ENCODE data around the gene IRGQ.

The IRGQ gene

DNA sequence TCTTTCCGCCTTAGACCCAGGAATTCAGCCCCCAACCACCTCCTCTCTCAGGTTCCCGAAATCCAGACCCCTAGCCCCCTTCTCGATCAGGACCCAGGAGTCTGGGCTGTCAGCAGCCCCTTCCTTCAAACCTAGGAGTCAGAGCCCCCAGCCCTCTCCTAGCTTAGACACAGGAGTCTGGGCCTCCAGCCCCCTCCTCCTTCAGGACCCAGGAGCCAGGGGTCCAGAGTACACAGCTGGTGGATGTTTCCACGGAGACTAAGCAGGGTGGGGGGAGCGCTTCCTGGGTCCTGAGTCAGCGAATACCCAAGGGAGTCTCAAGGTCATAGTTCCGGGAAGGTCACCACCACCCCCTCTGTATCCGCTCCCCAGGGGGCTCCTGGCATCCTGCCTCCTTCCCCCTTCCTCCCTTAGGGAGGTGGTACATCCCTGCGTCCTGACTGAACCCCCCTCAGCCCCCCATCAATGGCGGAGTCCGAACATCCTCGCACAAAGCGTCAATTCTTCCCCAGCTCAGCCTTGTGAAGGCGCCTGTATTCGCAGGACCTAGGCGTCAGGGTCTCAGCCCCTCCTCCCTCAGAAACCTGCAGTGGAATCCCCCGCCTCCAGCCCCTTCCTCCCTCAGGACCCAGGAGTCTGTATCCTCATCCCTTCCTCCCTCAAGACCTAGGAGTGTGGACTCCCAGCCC lies 39.1 kb upstream of the IRGQ start:
- DNase-seq (ENCODE audit: low read depth in 1 of 2, low spot score in 1 of 2): no peak
- in situ Hi-C loops (cut with HindIII; ENCODE audit: low pct_unique_long_range_greater_than_20kb, low sequenced_read_pairs): no loop called here
- no peak for TF ChIP-seq JUND (IDR thresholded peaks at IDR 0.05; ENCODE audit: low read depth)

DNA sequence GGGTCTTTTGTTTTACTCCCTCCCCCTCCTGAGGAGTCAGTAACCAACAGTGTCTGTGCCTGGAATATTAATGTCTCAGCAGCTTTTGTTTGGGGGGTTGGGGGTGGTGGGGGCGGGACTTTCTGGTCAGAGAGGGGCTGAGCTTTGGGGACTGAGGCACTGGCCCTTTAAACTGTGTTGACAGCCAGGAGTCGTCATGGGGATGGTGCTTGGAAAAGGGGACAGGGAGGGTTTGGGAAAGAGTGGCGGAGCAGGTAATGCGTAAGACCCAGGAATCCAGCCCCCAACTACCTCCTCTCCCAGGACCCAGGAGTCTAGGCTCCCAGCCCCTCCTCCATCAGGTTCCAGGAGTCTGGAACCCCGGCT lies 38.6 kb upstream of the IRGQ start:
- TF ChIP-seq JUND (IDR thresholded peaks at IDR 0.05; ENCODE audit: low read depth): no peak
- no peak for DNase-seq (ENCODE audit: low read depth in 1 of 2, low spot score in 1 of 2)
- in situ Hi-C loops (cut with HindIII; ENCODE audit: low pct_unique_long_range_greater_than_20kb, low sequenced_read_pairs): no loop called here

DNA sequence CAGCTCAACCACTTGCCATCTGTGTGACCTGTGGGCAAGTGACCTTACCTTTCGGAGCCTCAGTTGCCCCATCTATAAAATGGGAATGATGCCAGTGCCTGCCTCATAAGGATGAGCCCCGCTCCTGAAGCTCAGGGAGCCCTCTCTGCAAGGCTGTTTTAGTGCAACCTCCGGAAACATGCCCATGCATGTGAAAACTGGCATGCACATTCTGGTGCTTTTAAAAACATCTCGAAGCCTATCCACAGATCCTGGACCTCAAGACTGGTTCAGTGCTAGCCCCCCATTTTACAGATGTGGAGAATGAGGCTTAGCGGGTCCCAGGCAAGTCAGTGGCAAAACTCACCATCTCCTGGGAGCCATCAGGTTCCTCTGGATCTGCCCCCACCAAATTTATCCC lies 38.1 kb upstream of the IRGQ start:
- in situ Hi-C loops (cut with HindIII; ENCODE audit: low pct_unique_long_range_greater_than_20kb, low sequenced_read_pairs): no loop called here
- no peak for DNase-seq (ENCODE audit: low read depth in 1 of 2, low spot score in 1 of 2)
- no peak for TF ChIP-seq JUND (IDR thresholded peaks at IDR 0.05; ENCODE audit: low read depth)

DNA sequence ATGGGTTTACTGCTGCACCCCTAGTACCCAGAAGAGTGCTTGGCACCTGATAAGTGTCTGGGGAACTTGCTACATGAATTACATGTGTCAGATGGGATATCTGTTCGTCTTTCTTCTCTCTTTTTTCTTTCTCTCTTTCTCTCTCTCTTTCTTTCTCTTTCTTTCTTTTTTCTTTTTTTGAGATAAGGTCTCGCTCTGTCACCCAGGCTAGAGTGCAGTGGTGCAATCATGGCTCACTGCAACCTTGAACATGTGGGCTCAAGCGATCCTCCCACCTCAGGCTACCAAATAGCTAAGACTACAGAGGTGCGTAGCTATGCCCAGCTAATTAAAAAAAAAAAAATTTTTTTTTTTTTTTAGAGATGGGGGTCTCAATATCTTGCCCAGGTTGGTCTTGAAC lies 37.6 kb upstream of the IRGQ start:
- no peak for TF ChIP-seq JUND (IDR thresholded peaks at IDR 0.05; ENCODE audit: low read depth)
- in situ Hi-C loops (cut with HindIII; ENCODE audit: low pct_unique_long_range_greater_than_20kb, low sequenced_read_pairs): no loop called here
- no peak for DNase-seq (ENCODE audit: low read depth in 1 of 2, low spot score in 1 of 2)

DNA sequence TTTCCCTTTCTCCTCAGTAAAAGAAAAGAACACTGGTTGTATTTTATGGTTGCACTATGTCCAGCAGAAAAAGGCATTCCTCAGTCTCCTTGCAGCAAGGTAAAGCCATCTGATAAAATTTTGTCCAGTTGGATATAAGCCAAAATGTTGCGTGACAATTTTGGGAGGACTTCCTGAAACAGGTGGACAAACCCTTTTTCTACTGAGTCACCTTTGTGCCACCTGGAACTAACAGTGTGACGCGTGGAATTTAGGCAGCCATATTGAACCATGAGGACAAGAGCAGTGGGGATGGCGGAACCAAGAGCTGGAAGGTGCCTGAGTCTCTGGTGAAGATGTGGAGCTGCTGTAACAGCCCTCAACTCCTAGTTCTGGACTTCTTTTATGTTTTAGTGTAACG lies 35.6 kb upstream of the IRGQ start:
- DNase-seq (ENCODE audit: low read depth in 1 of 2, low spot score in 1 of 2): no peak
- no peak for TF ChIP-seq JUND (IDR thresholded peaks at IDR 0.05; ENCODE audit: low read depth)
- in situ Hi-C loops (cut with HindIII; ENCODE audit: low pct_unique_long_range_greater_than_20kb, low sequenced_read_pairs): no loop called here

DNA sequence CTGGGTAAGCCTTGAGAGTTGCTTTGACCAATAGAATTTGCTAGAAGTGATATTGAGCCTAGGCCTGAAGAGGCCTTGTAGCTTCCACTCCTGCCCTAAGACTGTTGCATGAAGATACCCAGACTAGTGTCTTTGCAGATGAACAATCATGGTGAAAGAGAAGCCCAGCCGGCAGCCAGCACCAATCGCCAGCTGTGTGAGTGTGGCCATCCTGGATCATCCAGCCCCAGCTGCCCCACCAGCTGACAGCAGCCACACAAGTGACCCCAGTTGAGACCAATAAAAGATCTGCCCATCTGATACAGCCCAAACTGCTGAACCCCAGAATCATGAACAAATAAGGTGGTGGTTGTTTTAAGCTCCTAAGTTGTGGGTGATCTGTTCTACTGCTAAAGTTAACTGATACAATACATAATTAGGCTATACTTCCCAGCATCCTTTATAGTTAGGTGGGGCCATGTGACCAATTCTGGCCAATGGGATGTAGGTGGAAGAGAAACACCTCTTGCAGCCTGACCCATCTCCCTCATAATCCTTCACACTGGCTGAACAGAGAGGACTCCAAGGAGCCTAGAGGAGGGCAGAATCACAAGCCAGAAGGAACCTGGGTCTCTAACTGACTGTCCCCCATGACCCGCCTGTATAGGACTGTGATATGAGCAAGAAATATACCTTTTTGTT lies 32.9 kb upstream of the IRGQ start:
- in situ Hi-C loops (cut with HindIII; ENCODE audit: low pct_unique_long_range_greater_than_20kb, low sequenced_read_pairs): no loop called here
- no peak for TF ChIP-seq JUND (IDR thresholded peaks at IDR 0.05; ENCODE audit: low read depth)
- DNase-seq (ENCODE audit: low read depth in 1 of 2, low spot score in 1 of 2): no peak

DNA sequence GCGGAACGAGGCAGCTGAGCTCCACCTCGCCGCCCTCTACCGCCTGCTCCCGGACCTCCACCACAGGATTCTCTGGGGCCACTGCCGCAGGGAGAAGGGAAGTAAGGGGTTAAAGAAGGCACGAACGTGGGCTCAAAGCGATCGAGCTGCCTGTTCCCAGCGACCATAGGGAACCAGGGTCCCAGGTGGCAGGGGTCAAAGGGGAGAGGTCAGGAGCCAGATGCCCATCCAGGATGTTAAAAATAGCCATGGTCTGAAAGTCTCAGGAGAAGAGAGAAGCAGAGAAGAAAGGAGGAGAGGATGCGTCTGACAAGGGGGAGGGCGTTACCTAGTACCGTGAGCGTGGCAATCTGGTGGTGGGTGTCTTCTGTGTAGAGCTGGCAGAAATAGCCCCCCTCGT lies 30.9 kb upstream of the IRGQ start:
- in situ Hi-C loops (cut with HindIII; ENCODE audit: low pct_unique_long_range_greater_than_20kb, low sequenced_read_pairs): no loop called here
- DNase-seq (ENCODE audit: low read depth in 1 of 2, low spot score in 1 of 2): no peak
- TF ChIP-seq JUND (IDR thresholded peaks at IDR 0.05; ENCODE audit: low read depth): no peak

DNA sequence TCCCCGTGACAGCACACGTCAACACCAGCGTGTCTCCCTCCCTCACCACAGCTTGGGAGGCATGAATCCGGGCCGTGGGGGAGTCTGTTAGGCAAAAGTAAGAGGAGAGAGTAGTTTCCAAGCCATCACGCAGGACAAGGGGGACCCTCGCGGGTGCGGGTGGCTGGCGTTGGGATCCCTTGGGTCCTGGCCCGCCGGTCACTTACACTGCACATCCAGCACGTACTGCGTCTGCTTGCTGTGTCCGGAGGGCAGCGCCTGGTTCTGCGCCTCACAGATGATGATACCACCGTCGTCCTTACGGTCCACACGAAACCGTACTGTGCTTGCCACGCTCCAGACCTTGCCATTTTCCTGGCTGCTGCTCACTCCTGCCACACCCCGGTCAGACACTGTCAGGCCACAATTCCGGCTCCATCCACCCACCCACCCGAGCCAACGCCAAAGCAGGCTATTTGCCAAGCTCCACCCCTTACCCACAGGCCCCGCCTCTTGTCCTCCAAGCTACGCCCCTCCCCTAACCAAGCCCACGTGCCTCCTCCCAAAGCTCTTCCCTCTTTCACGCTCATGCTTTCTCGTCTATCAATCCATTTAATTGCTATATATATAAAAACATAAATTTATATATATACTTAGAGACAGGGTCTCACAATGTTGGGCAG lies 30.1 kb upstream of the IRGQ start:
- in situ Hi-C loops (cut with HindIII; ENCODE audit: low pct_unique_long_range_greater_than_20kb, low sequenced_read_pairs): no loop called here
- no peak for TF ChIP-seq JUND (IDR thresholded peaks at IDR 0.05; ENCODE audit: low read depth)
- DNase-seq (ENCODE audit: low read depth in 1 of 2, low spot score in 1 of 2): peak in 1 of 2 experiments; percentile 25

DNA sequence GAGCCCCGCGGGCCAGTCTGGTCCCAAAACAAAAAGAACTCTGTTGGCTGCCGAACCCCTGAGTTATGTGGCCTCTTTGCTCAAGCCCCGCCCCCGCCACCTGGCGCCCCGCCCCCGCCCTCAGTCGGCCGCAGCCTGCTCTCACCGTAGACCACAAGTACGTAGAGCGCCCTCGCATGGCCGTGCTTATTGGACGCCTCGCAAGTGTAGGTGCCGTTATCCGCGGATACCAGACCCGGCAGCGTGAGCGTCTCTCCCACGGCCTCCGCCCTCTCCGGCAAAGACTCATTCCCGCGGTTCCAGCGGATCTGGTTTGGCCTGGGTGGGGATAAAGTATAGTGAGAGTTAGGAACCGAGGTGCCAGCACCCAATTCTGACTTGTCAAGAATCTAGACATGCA lies 29.0 kb upstream of the IRGQ start:
- DNase-seq (ENCODE audit: low read depth in 1 of 2, low spot score in 1 of 2): no peak
- no peak for TF ChIP-seq JUND (IDR thresholded peaks at IDR 0.05; ENCODE audit: low read depth)
- in situ Hi-C loops (cut with HindIII; ENCODE audit: low pct_unique_long_range_greater_than_20kb, low sequenced_read_pairs): no loop called here

DNA sequence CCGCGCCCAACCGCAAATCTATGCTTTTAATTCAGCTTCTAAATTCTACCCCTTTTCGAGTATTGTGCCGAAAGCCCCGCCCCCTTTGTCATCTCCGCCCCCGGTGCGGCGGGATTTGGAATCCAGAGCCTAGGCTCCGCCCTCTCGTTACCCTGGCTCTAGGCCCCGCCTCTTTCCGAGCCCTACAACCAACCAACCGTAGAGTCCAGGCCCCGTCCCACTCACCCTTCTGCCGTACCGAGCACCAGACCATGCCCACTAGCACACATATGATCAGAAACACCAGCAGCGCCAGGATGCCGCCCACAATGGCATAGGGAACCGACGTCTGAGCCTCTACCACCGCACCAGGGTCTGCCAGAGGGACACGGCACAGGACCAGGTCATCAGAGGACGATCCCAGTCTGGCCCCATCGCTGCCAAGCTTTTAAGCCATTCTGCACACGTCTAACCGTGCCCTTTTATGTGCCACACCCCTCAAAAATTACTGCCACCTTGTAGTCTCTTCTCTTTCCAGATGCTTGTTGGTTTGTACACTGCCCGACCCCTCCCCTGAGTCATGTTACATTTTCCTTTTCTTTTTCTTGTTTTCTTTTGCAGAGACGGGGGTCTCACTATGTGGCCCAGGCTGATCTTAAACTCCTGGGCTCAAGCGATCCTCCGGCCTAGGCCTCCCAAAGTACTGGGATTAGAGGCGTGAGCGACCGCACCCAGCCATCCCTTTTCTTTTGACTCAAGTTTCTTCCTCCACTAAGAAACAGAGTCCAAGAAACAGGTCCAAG lies 28.1 kb upstream of the IRGQ start:
- in situ Hi-C loops (cut with HindIII; ENCODE audit: low pct_unique_long_range_greater_than_20kb, low sequenced_read_pairs): no loop called here
- TF ChIP-seq JUND (IDR thresholded peaks at IDR 0.05; ENCODE audit: low read depth): no peak
- no peak for DNase-seq (ENCODE audit: low read depth in 1 of 2, low spot score in 1 of 2)

DNA sequence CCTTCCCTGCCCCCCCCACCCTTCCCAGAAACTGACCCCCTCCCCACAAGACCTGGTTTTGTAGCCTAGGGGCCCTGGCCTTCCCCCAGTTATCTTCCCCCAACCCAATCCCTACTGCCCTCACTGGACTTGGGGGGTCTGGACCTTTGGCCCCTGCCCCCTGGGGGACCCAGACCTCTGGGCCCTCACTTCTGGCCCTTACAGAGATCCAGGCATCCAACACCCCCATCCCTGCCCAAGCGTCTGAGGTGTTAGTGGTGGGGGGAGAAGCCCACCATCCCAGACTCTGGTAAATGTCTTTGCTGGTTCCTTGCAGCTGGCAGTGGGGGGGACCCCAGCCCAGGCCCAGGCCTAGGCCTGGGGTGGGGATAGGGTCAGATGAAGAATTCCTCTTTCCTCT lies 27.0 kb upstream of the IRGQ start:
- TF ChIP-seq JUND (IDR thresholded peaks at IDR 0.05; ENCODE audit: low read depth): no peak
- in situ Hi-C loops (cut with HindIII; ENCODE audit: low pct_unique_long_range_greater_than_20kb, low sequenced_read_pairs): no loop called here
- DNase-seq (ENCODE audit: low read depth in 1 of 2, low spot score in 1 of 2): no peak

DNA sequence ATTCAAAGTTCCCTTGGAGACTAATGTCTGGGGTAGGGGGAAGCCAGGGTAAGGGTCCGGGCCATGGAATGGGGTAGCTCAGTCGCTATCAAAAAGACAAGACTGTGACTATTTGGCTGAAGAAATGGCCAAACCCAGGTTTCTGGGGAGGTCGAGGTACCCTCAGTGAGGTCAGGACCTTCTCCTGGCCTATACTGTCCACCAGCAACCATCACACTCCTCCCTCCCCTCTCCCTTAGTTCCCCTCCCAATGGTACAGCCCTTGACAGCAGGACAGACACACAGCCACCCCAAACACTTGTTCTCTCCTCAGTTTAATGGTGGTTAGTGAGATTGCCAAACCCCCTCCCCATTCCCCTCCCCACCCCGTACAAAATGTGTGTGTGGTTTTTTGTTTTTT lies 26.1 kb upstream of the IRGQ start:
- no peak for DNase-seq (ENCODE audit: low read depth in 1 of 2, low spot score in 1 of 2)
- in situ Hi-C loops (cut with HindIII; ENCODE audit: low pct_unique_long_range_greater_than_20kb, low sequenced_read_pairs): no loop called here
- no peak for TF ChIP-seq JUND (IDR thresholded peaks at IDR 0.05; ENCODE audit: low read depth)

Measured in T47D (cell line).